ENCODE data around the gene LEKR1.
A peak's percentile ranks its signal among the peaks of the same experiment; 100 is the strongest.

Gene LEKR1

DNA sequence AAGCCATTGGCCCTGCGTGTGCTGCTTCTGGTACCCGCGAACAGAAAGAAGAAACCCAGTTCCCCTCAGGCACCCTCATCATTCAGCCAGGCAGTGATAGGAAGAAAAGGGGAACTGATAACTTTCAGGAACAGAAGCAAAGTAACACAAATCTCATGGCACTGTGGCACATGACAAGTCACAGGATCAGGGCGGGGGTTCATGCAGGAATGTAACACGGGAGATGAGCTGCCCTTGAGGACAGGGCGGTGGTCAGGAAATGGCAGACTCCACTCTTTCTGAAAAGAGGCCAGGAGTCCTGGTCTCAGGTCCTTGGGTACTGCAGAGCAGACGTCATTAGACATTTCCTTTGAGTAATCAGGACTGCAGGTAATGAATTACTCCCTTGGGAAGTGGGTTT lies 238.2 kb downstream of the LEKR1 start:
- no peak for DNase-seq

DNA sequence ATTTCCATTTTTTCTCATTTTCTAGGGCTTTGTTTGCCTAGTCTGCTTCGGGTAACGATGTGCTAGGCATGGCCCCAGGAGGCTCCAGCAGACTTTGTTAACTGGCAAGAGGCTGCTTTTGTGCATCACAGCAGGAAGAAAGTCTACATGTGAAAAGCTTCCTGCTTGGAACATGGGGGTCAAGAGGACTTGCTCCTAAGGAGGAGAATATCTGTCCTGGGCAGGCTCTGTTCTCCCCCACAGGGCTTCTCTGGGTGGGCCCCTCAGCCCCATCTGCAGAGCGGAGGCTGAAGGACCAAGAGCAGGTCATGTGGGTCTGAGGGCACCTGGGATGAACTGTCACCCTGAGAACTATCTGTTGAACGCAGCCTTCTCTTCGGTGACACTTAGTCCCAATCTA lies 239.0 kb downstream of the LEKR1 start:
- DNase-seq: no peak

DNA sequence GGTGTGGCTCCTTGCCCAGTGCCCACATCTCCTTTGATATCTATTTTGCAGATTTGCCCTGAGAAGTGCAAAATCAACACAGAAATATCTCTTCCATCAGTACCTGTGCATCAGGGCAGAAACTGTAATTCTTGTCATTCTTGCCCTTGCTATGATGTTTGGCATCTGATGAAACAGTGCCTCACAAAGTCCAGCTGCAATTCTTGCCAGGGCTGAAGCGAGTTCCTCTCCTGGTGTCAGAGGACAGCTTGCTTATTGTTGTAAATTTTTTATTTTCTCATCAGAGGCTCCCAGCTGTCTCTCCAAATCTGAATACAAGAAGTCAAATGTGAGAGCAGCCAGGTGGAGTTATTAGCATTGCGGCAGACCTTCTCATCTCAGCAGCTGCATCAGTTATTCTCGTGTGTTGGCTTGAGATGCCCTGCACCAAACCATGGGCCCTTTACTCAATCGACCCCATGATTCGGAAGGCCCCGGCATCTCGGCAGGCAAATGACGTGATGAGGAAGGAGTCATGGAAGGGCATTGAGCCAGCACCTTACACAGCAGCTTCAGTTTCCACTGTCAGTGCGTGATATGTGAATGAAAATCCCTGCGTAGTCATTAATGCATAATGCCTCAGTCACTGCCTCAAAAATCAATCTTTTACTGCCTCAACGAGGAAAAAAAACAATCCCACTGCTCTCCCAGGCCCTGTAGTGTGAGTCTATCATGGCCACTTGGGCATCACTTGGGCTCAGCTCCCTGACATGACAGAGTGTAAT lies 240.4 kb downstream of the LEKR1 start:
- no peak for DNase-seq

DNA sequence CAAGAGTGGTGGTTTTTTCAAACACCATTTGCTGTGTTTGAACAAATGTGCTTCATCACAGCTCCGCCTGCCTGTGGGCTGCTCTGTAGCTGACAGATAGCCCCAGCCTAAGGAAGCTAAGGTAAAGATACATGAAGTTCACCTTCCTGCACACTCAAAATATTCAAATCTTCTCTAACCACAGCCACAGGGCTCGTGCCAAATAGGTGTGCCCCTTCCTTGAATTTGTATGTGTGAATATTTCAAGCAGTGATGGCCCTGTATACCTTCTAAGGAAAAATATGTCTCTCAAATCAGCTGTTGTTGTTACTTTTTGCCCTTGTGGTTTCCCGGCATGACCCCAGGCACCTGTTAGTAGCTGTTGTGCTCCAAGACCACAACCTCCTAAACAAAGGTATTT lies 241.0 kb downstream of the LEKR1 start:
- no peak for DNase-seq

DNA sequence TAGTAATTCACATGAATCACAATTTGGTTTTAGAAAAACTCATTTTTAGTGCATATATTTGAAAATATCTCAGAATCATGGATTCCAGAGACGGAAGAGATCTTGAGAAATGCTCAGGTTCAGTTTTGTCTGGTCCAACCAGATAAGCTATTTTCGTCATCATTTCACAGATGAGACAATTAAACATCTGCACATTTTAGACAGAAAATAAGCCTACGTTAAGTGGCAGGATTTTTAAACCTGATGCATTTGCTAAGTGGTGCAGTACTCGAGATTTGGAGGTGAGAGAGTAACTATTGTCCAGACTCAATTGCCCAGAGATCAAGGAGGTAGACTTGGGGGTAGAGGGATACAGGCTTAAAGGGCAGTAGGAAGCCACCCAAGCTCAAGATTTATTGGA lies 243.3 kb downstream of the LEKR1 start:
- DNase-seq: no peak

DNA sequence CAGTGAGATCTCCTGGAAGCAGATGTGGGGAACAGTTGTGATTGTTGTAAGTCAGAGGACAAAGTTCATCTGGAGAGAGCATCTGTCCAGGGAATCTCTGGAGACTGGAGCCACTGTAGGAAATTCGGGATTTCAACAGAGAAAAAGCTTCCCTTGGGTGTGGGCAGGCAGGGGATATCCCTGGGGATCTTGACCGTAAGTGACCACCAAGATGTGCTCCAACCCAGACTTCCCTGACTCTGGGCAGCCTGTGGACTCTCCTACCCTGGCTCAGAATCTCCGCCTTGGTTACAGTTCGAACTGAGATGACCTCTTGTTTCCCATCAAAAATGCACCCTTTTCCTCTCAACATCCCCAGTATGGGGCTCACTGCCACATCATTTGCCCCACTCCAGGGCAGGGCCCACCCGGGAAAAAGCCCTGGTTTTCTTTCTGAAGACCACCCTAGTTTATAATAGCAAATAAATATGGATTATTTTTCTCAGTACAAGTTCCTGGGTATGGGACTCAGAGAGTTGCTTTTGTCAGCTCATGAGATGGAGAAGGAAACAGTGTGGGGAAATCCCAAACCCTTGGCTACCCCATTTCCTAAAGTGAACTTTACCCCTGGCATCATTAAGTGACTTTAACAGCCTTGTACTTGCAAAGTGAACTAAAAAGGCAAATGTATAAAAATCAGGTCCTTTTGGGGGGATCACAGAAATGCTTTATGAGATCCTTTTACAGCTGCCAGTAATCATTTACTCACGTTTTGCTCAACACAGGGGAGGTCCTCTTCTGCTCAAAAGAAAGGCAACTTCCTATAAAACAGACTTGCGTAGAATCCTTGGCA lies 243.9 kb downstream of the LEKR1 start:
- DNase-seq: no peak

DNA sequence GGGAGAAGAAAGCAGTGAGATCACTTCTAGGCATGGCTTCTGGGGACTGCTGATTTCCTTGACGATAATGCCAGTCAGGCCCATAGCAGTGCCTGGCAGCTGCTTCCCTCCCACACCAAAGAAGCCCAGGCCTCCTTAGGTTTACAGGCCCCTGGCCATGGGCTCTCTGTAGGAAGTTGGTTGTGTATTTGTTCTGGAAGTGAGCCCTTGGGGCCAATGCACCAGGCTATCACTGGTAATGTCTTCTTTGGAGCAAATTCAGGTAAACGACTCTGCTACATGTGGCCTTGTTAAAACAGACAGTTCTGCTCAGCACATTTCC lies 244.5 kb downstream of the LEKR1 start:
- no peak for DNase-seq

DNA sequence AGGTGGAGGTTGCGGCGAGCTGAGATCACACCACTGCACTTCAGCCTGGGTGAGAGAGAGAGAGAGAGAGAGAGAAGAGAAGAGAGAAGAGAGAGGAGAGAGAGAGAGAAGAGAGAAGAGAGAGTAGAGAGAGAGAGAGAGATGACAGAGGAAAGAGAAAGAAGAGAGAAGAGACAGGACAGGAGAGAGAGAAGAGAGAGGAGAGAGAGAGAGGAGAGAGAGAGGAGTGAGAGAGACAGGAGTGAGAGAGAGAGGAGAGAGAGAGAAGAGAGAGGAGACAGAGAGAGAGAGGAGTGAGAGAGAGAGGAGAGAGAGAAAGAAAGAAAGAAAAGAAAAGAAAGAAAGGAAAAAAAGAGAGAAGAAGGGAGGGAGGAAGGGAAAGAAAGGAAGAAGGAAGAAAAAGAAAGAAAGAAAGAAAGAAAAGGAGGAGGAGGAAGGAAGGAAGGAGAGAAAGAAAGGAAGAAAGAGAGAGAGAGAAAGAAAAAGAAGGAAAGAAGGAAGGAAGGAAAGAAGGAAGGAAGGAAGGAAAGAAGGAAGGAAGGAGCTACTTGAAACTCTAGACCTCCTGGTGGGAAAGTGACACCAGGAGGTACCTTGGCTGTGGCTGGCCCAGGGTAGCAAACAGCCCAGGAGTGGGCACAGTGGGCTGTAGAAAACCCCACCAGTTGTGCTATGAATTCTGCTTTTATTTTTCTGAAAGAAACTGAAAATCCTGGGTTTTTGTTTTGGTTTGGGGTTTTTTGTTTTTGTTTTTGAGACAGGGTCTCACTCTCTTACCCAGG lies 245.8 kb downstream of the LEKR1 start:
- DNase-seq: no peak

DNA sequence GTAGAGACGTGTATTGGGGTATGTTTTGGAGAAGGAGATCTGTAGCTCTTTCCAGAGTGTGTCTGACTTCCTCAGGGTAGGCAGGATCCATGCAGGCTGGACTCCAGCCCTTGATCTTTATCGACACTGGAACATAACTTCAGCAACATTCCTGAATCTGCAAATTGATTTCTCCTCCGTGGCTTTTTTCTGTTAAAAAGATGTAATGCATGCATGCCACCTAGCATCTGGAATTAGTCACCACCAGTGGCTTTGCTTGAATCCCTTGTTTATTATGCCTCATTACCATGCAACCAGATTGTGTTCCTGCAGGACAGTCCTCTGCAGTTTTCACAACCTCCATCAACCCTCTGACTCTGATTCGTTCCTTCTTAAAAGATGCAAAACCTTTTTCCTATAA lies 247.7 kb downstream of the LEKR1 start:
- DNase-seq: no peak

DNA sequence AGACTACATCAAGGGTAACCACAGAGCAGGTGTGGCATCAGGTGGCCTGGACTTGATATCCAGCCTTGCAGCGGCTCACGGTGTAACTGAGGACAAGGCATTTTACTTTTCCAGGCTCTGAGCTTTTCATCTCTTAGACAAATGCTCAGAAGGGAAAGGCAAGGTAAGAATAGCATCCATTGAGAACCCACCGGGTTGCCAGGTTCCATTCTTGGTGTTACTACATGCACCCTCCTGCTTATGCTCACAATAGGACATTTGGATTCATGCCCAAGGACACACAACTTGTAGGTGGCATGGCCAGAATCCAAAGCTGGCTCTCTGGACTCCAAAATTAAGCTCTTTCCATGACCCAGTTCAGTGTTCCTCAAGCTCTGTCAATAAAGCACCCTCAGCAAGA lies 248.3 kb downstream of the LEKR1 start:
- DNase-seq: no peak

DNA sequence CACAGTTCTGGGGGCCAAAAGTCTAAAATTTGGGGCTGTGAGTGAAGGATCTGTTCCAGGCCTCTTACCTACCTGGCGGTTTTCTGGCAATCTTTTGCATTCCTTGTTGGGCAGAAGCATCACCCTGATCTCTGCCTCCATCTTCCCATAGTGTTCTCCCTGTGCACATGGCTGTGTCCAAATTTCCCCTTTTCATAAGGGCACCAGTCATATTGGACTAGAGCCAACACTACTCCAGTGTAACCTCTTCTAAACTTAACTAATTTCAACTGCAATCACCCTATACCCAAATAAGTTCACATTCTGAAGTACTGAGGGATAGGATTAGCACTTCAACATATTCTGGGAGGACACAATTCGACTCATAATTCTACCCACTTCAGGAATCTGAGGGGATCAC lies 248.8 kb downstream of the LEKR1 start:
- no peak for DNase-seq

DNA sequence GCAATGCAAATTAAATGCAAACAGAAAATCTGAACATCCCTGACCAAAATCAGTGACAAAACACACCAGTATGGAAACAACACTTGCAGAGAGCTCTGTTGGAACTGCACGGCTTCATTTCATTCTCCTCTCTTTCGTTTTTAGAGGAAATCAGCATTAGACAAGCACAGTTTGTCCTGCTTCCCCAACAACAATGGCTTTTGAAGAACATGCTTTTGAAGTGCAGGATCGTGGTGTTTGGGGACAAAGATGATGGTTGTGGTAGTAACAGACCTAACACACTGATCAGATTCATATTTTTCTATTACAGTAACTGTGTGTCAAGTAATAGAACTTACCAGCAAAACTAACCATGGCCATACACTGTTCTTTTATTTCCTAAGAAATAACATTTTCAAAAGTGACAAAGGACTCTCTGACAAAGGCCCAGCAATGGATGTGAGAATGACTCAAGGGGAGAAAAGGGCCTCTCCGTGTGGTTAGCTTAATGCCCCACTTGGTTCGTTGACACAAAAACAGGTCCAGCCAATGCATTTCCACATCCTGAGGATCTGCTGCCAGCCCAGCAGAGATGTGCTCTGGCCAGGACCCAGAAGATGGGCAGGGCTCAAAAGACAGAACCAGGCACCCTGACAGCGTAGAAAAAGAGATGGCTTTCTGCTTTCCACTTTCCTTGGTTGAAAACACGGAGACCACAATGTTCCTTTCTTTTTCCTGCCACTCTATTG lies 249.7 kb downstream of the LEKR1 start:
- no peak for DNase-seq

DNA sequence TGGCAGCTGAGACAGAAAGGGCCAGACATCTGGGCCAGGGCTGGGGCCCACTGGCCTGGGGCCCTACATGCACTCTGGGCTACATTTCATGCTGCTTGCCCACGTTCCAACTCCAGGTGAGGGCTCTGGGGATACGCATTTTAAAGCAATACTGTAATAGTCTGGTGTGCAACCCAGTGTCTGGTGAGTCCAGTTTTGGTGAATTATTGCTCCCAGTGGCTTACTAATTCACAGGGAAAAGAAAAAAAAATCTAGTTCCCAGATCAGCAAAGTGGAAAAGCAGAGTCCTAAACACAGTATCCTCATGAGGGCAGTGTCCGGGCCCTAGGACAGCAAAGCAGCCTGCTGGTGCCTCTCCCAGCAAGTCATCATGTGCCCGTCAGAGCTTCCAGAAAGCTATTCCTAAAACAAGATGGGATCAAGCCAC lies 251.4 kb downstream of the LEKR1 start:
- no peak for DNase-seq

DNA sequence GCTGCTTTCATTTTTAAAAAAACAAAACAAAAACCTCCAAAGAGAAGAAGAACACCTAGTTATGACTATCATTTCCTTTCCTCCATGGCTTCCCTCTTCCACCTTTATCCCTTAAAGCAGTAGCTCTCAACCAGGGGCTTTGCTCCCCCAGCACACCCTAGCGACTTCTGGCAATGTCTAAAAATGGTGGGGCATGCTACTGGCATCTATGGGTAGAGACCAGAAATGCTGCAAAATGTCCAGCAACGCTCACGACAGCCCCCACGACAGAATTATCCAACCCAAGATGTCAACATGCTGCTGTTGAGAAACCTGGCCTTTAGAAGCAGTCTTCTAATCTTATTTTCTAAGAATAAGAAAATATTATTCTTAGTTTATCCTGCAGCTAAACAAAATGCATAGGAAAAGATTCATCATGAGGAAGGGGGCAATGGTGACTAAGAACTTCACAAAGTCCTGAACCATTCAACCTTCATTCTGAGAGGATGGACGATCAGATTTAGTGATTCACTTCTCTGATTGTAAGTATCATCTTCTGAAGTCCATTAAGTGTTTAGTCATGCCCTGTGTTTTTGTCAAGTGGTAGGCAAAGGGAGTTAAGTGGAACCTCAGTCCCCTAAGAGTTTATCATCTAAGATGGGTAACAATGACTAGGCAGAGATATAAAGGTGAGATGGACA lies 252.1 kb downstream of the LEKR1 start:
- DNase-seq: no peak

DNA sequence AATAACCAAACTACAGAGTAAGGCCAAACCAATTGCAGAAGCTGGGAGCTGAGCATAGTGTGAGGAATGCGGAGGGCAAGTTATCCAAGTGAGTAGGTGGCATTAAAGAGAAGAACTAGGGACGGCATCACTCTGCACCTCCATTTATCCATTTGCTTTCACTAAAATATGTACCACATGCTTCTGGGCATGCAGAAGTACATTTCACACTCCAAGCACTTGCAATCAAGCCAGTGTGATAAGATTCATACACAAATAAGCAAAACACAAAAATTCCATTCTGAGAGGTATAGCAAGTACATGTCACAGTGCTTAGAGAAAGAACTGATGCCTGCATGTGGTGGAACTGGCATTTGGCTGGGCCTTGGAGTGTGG lies 252.6 kb downstream of the LEKR1 start:
- DNase-seq: no peak

DNA sequence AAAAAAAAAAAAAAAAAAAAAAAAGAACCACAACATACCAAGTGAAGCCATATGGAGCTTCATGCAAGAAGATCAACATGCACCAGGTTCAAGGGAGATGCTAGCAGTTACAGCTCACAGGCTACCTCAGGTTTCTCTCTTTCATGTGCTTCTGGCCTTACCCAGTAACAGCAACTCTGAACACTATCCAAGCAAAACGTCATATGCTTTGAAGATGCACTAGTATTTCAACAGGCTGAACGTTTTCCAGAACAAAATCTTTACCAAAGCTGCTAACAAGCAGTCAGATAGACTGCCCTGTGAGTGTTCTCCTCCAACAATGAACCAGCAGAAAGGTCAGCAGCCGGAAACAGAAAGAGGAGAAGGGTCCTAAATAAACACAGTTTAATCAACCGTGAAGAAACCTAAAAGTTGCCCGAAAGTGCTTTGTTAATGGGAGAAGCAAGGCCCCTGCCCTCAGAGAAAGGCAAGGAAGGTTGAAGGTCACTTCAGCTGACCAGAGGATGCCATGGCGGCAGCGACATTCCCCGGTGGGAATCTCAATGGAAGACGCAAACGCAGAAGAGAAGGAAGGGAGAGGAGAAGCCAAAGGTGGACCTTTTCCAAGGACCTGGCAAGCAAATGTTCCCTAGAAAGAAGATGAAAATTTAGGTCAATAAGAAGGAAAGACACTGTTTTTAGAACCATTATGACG lies 253.7 kb downstream of the LEKR1 start:
- no peak for DNase-seq

DNA sequence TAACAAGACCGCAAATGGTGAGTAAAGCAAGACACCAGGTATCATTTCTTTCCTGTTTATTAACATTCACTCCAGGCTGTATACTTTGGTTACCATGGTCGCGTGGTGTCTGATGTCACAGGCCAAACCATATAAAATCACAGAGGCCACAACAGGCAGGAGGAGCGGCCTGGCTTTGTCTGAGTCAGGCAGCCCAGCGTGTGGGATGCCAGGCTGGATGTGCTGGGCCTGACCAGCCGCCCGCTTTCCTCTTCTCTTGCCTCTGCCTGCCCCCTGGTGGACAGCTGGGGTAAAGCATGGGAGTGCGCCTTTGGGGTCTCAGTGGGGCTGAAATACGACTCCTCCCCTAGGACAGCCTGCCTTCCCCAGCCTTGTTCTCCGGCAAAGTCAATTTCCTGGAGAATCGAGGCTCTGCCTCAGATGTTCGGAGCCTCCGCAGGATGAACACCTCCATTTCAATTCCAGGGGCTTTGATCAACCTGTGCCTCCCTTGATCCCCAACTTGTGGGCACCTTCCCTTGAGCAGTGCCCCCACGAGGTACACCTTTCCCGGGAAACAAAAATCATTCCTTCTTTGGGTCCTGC lies 255.6 kb downstream of the LEKR1 start:
- peak; percentile 84 for DNase-seq

DNA sequence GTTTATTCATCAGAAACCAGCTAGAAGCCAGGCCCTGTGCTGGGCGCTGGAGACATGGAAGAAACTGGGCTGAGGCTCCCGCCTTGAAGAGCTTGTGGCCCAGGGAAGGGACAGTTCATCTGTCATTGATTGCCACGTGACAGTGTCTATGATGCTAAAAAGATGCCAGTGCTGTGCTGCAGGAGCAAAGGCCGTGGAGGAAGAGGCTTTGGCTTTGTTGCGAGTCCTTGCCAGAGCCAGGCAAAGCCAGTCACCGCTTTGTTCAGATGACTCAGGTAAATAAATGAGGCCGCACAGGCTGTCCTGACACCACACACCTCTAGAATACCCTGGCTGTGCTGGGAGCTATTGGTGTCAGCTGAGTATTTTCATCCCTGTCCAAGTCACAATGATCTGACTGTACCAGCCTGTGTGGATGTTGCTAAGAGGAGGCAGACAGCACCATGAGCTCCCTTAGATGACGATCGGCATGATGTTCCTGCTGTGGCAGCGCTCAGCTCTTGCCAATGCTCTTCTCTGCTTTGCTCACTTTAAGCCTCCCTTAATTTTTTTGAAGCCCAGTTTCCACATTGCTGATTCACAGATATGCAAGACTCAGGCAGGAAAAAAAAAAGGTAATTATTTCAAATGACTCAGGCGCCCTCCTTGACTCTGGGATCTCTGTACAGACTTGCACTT lies 256.3 kb downstream of the LEKR1 start:
- DNase-seq: no peak

DNA sequence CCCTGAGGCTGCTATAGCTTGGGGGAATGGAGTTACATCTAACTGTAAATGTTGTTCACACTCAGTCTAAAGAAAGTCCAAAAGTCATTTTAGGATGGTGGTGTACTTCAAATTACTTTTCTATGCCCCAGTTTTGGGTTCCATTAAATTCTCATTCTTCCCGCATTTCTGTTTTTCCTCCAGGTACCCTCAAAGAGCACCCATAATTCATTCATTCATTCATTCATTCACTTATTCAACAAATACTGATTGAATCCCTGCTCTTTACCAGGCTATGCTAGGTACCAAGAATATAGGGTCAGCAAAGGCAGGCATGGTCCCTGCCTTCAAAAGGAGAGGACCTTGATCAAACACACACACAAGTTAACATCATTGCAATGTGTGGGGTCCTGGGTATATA lies 257.7 kb downstream of the LEKR1 start:
- no peak for DNase-seq

DNA sequence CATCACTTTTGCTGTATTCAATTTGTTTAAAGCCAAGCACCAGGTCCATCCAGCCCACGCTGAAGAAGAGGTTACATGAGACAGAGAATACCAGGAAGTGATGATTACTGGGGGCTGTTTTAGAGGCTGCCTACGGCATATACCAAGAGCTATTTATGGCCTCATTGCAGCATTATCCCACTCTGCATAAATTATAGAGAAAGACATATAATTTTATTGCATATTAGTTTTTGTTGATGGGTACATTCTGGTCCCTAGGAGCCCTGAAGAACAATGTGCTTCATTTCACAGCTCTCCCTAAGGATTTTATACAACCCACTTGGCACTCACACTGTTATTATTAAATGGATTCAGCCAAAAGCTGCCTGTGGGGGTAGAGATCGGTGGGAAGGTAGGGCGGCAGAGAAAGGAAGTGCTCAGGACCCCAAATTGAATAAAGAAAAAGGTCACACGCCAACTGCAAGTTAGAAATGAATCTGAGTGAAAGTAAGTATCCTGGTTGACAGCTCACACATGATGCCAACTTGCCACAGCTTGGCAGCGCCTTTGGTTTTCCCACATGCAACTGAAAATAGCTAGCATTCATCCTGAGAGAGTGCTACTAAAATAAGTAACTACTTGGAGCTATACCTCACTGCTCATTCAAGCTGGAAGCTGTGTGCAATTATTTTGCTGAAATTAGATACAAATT lies 260.1 kb downstream of the LEKR1 start:
- no peak for DNase-seq
